ENCODE results near the gene EXOC6B.

DNA sequence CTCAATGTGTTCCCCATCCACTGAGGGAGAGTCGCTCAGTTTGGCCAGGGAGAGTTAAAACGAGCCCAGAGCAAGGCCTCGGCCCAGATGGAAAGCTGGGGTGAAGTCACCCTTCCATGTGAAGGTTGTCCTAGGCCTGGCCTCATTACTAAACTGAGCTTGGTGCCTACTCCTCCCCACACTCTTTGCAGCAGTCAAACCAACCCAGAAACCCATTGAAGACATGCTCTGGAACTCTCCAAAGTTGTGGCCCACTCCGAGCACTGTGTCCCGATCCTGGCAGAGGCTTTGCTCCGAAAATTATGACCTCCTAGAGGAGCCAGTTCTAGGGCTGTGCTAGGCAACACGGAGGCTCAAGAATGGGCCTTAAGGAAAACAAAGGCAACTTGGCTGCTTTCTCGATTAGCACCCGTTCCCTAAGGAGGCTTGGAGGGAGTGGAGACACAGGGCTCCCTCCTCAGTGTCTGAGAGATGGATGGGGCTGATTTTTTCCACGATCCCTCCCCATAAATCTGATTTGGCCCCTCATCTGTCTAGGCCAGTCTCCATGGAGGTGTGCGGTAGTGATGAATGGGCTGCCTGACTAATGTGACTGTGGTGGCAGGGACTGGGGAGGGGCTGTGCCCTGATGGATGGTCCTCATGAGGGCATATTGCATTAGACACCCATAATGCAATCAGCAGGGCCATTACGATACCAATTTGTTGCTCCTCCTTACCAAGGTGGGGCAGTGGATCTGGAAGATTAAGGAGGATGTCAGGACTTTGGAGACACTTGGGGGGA is 666.4 kb downstream of the EXOC6B start:
- TF ChIP-seq, protein P1, sequence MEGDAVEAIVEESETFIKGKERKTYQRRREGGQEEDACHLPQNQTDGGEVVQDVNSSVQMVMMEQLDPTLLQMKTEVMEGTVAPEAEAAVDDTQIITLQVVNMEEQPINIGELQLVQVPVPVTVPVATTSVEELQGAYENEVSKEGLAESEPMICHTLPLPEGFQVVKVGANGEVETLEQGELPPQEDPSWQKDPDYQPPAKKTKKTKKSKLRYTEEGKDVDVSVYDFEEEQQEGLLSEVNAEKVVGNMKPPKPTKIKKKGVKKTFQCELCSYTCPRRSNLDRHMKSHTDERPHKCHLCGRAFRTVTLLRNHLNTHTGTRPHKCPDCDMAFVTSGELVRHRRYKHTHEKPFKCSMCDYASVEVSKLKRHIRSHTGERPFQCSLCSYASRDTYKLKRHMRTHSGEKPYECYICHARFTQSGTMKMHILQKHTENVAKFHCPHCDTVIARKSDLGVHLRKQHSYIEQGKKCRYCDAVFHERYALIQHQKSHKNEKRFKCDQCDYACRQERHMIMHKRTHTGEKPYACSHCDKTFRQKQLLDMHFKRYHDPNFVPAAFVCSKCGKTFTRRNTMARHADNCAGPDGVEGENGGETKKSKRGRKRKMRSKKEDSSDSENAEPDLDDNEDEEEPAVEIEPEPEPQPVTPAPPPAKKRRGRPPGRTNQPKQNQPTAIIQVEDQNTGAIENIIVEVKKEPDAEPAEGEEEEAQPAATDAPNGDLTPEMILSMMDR (IDR thresholded peaks at IDR 0.05), result no peak
- TF ChIP-seq POLR2A (IDR thresholded peaks at IDR 0.05), result no peak

Data from heart left ventricle (tissue), 13 donors.